ENCODE results near the gene CIB1.
A peak's percentile ranks its signal among the peaks of the same experiment; 100 is the strongest.

Gene CIB1

GRCh38 chr15:90239371-90239770 is 5.6 kb upstream of the CIB1 start:
- no peak for DNase-seq

DNA sequence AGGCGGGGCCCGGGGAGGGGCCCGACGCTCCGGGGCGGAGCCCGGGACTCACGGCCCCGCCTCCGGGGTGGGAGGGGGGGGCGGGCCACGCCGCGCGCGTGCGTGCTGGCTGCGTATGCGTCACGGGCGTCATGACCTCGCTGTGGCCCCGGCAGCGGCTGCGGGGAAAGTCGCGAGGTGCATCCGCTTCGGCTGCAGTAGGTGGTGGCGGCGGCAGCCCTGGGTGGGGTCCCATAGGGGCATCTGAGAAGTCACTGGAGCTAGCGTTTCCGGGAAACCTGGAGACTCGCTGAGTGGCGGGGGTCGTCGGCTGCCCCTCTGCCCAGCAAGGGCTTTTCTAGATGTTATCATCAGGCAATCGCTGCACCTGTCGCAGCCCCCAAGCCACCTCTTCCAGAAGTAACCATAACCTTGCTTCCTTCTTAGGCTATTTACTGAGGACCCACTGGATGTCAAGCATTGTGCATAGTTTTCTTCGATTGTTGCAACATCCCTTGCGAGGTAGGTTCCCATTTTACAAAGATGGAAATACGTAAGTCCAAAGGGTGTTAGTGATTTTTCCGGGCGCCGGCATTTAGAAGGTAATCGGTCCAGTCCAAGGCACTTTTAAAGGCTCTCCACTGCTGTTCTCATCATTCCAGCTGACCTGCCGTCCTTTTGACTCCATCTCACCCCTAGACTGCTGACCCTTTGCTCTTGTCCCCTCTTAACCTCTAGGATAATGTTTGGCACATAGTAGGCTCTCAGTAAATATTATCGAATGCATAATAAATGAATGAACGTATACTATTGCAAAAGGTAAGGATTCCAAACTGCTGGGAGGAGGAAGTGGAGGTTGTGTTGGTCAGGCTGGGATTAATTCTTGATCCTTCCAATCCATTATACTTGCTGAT is 601 bp upstream of the CIB1 start, which contains the start of gene GDPGP1:
Gene GDPGP1, plus strand, starts transcription at position 114 of the 893 bp plus-strand sequence. CDS start 6,700 bp downstream, outside the sequence.
- DNase-seq, result peak; percentile 56

DNA sequence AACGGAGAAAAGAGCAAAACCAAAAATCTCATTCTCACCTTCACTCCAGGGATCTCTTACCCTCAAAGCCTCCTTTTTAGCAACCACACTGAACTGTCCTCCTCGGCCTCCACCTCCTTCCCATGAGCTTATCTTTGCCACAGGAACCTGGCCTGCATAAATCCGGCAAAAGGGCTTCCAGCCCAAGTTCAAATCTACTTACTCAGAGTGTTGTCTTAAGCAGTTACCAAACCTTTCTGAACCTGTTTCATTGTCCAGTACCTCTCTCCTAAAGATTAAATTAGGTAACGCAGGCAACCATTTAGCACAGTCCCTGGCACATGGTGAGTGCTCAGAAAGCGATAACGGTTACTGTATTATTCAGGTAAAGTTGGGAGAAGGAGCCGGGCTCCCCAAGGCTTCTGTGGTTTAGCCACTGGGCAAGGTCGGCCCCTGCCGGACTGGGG is 777 bp downstream of the CIB1 start:
- DNase-seq, result peak; percentile 64

DNA sequence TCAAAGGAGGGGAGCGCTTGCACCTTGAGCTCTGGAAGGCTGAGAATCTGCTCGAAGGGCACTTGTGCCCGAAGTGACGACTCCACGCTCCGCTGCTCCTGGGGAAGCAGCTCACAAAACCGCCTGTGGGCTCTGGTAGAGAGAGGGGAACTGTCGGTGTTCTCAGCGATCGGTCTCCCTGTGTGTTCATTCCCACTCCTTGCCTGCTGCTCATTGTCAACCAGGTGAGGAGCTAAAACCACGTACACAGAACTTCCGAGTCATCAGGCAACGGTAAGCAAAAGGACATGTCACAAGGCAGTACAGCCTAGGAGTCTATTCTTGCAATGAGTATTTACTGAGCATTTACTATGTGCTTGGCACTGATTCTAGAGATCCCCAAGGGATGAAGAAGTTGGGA is 1.5 kb downstream of the CIB1 start:
- peak; percentile 39 for DNase-seq

DNA sequence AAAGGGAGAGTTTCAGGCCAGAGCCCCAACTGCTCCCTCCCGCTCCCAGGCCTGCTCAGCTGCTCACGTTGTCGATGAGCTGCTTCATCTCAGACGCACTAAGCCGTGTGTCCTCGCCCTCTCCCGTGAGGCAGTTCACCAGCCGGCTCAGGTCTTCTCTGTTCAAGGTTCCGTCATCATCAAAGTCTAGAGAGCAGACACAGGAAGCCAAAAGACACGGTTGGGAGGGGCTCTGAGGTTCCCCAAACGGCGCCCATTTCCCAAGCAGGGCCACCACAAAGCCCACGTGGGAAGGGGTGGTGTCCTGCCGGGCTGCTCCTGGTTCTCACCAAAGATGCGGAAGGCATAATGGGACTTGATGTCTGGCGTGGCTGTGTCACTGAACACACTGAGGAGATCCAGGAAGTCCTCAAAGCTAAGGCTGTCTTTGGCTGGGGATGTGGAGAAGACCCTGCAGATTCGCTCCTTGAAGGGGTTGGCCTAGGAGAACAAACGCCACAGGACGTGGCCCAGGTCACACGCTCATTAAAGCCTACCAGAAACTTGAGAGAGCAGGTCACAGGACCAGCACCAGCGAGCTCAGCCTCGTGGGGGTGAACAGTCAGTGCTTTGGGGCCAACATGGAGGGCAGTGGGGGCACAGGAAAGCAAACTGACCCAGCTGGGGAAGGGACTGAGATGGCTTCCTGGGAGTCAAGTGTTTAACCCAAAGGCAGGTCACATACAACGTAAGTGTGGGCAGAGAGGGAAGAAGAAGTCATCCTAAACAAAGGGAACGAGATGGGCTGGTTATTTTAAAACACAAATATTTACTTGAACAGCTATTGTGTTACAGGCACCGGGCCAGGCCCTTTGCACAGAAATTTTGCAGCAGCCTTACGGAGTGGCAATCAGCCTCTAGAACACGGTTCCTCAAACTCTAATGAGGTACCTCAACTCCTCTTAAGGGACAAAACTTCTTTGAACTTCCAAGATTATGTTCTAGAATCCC is 2.4 kb downstream of the CIB1 start:
- peak; percentile 41 for DNase-seq

- no peak for DNase-seq
Measured at GRCh38 chr15:90230610-90231009, 3.1 kb downstream of the CIB1 start.

GRCh38 chr15:90230071-90230494 is 3.7 kb downstream of the CIB1 start:
- no peak for DNase-seq

DNA sequence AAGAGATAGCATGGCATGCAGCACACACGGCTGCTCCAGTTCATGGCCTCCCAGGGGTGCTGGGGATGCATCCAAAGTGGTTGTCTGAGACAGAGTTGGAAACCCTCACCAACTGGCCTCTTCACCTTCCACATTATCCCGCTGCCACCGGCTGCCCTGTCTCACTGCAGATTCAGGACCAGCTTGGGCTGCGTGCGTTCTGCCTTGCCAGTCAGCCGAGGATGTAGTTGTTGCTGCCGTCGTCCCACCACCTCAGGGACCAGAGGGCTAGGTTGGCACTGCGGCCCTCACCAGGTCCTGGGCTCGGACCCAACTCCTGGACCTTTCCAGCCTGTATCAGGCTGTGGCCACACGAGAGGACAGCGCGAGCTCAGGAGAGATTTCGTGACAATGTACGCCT is 4.8 kb downstream of the CIB1 start:
- no peak for DNase-seq

GRCh38 chr15:90227816-90228772 is 5.6 kb downstream of the CIB1 start:
- no peak for DNase-seq

GRCh38 chr15:90227336-90227735 is 6.4 kb downstream of the CIB1 start:
- no peak for DNase-seq

DNA sequence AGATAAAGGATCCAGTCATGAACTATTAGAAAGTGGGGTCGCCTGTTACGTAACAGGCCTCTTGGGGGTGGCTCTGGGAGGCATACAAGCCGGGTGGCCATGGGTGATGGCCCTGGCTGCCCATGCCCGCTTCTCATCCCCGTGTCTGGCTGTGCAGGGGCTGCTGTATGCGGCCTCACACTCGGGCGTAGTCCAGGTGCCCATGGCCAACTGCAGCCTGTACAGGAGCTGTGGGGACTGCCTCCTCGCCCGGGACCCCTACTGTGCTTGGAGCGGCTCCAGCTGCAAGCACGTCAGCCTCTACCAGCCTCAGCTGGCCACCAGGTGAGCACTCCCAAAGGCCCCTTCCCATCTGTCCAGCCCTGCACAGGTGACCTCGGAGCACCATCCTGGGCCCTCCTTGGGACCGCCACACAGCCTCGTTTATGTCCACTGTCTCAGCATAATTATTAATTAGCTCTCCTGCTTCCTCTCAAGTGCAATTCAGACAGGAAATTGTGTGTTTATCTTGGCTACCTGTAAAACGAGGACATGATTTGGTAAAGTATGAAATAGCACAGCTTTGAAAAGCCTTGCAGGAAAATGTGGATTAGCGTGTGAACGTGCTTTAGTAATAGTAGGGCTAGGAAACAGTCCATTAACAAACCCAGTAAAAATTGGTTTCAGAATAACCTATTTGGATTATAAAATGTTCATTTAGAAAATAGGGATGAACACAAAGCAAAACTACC is 8.1 kb downstream of the CIB1 start:
- no peak for DNase-seq

GRCh38 chr15:90225047-90225446 is 8.7 kb downstream of the CIB1 start:
- no peak for DNase-seq

DNA sequence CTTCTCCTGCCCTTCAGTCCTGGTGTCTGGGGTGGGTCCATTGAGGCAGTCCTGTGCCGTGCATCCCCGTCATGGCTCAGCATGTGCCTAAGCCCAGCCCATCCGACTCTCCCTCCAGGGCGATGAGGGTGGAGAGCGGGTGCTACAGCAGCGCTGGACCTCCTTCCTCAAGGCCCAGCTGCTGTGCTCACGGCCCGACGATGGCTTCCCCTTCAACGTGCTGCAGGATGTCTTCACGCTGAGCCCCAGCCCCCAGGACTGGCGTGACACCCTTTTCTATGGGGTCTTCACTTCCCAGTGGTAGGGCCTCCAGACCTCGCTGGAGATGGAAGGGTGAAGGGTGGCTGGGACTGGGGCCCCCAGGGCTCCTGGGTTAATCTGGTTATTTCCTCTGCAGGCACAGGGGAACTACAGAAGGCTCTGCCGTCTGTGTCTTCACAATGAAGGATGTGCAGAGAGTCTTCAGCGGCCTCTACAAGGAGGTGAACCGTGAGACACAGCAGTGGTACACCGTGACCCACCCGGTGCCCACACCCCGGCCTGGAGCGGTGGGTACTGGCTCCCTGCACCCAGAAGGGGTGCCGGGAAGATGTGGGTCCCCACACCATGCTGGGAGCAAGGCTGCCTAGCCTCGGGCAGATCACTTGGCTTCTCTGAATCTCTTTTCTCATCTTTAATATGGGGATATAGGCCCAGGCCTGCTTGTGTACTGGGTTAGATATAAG is 10.1 kb downstream of the CIB1 start:
- DNase-seq, result no peak

GRCh38 chr15:90222547-90222946 is 11.2 kb downstream of the CIB1 start:
- no peak for DNase-seq

- peak; percentile 83 for DNase-seq
Measured at GRCh38 chr15:90221246-90221900, 12.4 kb downstream of the CIB1 start.

- peak; percentile 38 for DNase-seq
Measured at GRCh38 chr15:90219421-90220141, 14.2 kb downstream of the CIB1 start.

DNA sequence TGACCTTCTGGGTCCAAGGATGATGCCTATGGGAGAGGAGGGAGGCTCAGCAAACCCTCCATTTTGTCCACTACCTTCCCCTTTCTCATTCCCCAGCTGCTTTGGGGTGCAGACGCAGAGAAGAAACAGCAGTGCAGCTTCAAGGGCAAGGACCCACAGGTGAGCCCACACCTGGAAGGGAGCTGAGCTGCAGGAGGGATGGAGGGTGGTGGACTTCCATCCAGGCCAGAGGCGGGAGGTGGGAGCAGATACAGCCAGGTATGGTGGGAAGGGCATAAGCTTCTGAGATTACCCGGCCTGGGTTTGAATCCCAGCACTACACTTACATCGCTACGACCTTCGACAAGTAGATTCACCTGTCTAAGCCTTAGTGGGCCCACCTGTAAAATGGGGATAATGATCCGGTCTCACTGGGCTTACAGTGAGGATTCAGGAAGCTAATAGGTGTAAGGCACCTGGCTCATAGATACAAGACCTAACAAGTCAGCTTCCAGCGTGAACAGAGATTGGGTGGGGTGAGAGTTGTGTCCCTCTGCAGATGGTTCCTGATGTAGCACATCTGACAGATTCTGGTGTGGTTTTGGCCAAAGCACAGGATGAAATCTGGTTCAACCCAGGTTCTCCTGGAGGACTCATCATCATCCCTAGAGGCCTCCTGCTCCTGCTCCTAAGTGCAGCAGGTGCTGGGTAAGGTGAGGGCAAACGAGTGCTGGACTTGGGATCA is 15.9 kb downstream of the CIB1 start:
- no peak for DNase-seq

DNA sequence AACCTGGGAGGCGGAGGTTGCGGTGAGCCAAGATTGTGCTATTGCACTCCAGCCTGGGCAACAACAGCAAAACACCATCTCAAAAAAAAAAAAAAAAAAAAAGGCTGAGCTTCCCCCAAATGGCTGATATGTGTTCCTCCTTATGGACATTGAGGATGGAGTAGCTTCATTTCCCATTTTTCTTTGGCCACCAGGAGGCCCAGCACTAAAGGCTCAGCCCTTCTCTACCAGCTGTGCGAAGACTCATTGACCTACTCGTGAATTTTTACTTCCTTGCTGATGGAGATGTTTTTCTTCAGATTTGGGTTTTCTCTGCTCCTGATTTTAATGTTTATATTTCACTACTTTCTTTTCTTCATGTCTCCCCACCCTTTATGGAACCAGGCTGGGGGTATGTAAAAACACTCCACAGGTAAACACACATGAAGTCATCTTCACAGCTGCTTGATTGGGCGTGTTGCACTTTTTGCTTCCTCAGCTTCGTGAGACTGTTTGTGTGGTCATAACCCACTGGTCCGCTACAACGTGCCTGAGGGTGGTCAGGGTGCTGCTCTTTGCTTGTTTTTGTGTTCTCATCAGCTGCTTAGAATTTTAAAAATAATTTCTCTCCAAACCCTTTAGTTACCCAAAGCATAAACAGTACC is 19.1 kb downstream of the CIB1 start:
- DNase-seq, result peak; percentile 21

Data from DMS53 (cell line).